SK-N-SH (cell line): ENCODE measurements around the gene RAD51B. TPM values are rescaled to one million over a fixed set of nuclear protein-coding genes. Genes with fewer than 3 reads are reported as not detected.
"Not testable (repeated sequence)": the region's sequence is repeated elsewhere in the genome, so short reads cannot be mapped to it uniquely, and the experiment has no call there.

Source experiments
- CTCF ChIA-PET: fragments of 300-600, 350-600 bp; formaldehyde crosslinking; extraction: SDS; loops from one replicate; lab custom pipeline; 2021; lab: Yijun Ruan, JAX
- POLR2A ChIA-PET: fragments of 350-600 bp; sonication (Branson Sonifier 250); formaldehyde crosslinking; extraction: SDS; loops from one replicate; lab custom pipeline; 2020; ENCODE audit warnings: antibody characterized with exemption, inconsistent platforms; lab: Yijun Ruan, JAX
- DNase-seq: peaks from one replicate; pipeline ENCODE4 v3.0.0; 2012
- H2AFZ ChIP-seq: fragments of 200-600 bp; sonication (generic); 2 replicates; pipeline ENCODE4 v1.8.1; 2016; ENCODE audit warnings: antibody characterized with exemption, mild to moderate bottlenecking, low read depth
- H3F3A ChIP-seq: fragments of 200-600 bp; sonication (generic); replicated peaks from 2 replicates; pipeline ENCODE3; 2016; ENCODE audit warnings: antibody characterized with exemption, mild to moderate bottlenecking; ENCODE audit not compliant: insufficient read depth
- H3K27ac ChIP-seq, 2 experiments: fragments of 200-500 bp in 1 of 2; fragments of 200-600 bp in 1 of 2; sonication (Bioruptor generic) in 1 of 2; sonication (generic), shearing (Covaris generic) in 1 of 2; 2 replicates each; pipeline versions ENCODE4 v1.5.1 to v1.6.1; 2014 to 2016; ENCODE audit warnings: low read depth in 2 of 2, inconsistent platforms in 1 of 2, low read length in 1 of 2, mild to moderate bottlenecking in 1 of 2, mixed read lengths in 1 of 2
- H3K27me3 ChIP-seq: fragments of 200-600 bp; sonication (generic), shearing (Covaris generic); 2 replicates; pipeline ENCODE4 v1.6.1; 2016; ENCODE audit warnings: mixed run types; ENCODE audit not compliant: insufficient read depth
- H3K36me3 ChIP-seq, 2 experiments: fragments of 200-500 bp in 1 of 2; fragments of 200-600 bp in 1 of 2; sonication (Bioruptor generic) in 1 of 2; sonication (generic) in 1 of 2; replicated peaks in 1 of 2; 2 replicates each; pipeline versions ENCODE3 to v1.5.1; 2014 to 2016; ENCODE audit warnings: low read length in 1 of 2, mild to moderate bottlenecking in 1 of 2; ENCODE audit not compliant: insufficient read depth in 2 of 2, control insufficient read depth in 1 of 2
- H3K4me1 ChIP-seq, 2 experiments: fragments of 200-500 bp in 1 of 2; fragments of 200-600 bp in 1 of 2; sonication (Bioruptor generic) in 1 of 2; sonication (generic), shearing (Covaris generic) in 1 of 2; 2 replicates each; pipeline versions ENCODE4 v1.5.1 to v1.6.1; 2014 to 2016; ENCODE audit warnings: low read depth in 1 of 2, low read length in 1 of 2, mixed run types in 1 of 2; ENCODE audit not compliant: insufficient read depth in 2 of 2, control insufficient read depth in 1 of 2
- H3K4me2 ChIP-seq: fragments of 200-600 bp; sonication (generic), shearing (Covaris generic); 2 replicates; pipeline ENCODE4 v1.6.1; 2017; ENCODE audit warnings: mixed run types
- H3K4me3 ChIP-seq, 2 experiments: fragments of 200-500 bp in 1 of 2; fragments of 200-600 bp in 1 of 2; sonication (Bioruptor generic) in 1 of 2; sonication (generic), shearing (Covaris generic) in 1 of 2; 2 replicates each; pipeline versions ENCODE4 v1.5.1 to v1.8.1; 2014 to 2016; ENCODE audit warnings: low read depth in 2 of 2, inconsistent platforms in 1 of 2, low read length in 1 of 2, mild to moderate bottlenecking in 1 of 2, mixed read lengths in 1 of 2, moderate library complexity in 1 of 2
- H3K79me2 ChIP-seq: fragments of 200-600 bp; sonication (generic); 2 replicates; pipeline ENCODE4 v1.8.1; 2017; ENCODE audit warnings: mild to moderate bottlenecking; ENCODE audit not compliant: insufficient read depth
- H3K9ac ChIP-seq: fragments of 200-600 bp; sonication (generic); 2 replicates; pipeline ENCODE4 v1.6.1; 2017; ENCODE audit warnings: mixed run types
- H3K9me2 ChIP-seq: fragments of 200-600 bp; sonication (generic); 2 replicates; pipeline ENCODE4 v1.6.1; 2017; ENCODE audit warnings: mixed run types
- H3K9me3 ChIP-seq: fragments of 200-600 bp; sonication (generic); 2 replicates; pipeline ENCODE4 v1.6.1; 2017; ENCODE audit warnings: mixed run types, mild to moderate bottlenecking, moderate library complexity
- H4K20me1 ChIP-seq: fragments of 200-600 bp; sonication (generic); 2 replicates; pipeline ENCODE4 v1.6.1; 2017; ENCODE audit warnings: mild to moderate bottlenecking, mixed run types; ENCODE audit not compliant: insufficient read depth
- CHD2 ChIP-seq: fragments of 150-350 bp; IDR thresholded peaks from 2 replicates; pipeline ENCODE4 v1.6.1; 2018; ENCODE audit warnings: low read length; ENCODE audit not compliant: partially characterized antibody
- ELF1 ChIP-seq: IDR thresholded peaks from 2 replicates; pipeline ENCODE4 v1.4.0; 2012
- EZH2phosphoT487 ChIP-seq: fragments of 200-600 bp; sonication (generic); IDR thresholded peaks from 2 replicates; pipeline ENCODE4 v1.6.1; 2017; ENCODE audit warnings: low read depth, mixed run types, mild to moderate bottlenecking, antibody characterized with exemption, moderate library complexity, borderline replicate concordance
- GABPA ChIP-seq: IDR thresholded peaks from 2 replicates; pipeline ENCODE4 v1.4.0; 2012; ENCODE audit warnings: low read depth, mild to moderate bottlenecking
- GATA2 ChIP-seq: sonication (generic); formaldehyde crosslinking; IDR thresholded peaks from 2 replicates; pipeline ENCODE4 v1.5.0; 2020; ENCODE audit warnings: mild to moderate bottlenecking, missing genetic modification reagents
- POLR2AphosphoS5 ChIP-seq: IDR thresholded peaks from 2 replicates; pipeline ENCODE4 v1.6.1; 2012; ENCODE audit warnings: low read depth, low read length
- RCOR1 ChIP-seq: fragments of 150-350 bp; IDR thresholded peaks from 2 replicates; pipeline ENCODE4 v1.6.1; 2017; ENCODE audit warnings: antibody characterized with exemption, low read length
- RFX5 ChIP-seq: IDR thresholded peaks from 2 replicates; pipeline ENCODE4 v1.6.1; 2012; ENCODE audit warnings: mild to moderate bottlenecking, improper control_type of control experiment, low read length
- RXRA ChIP-seq: IDR thresholded peaks from 2 replicates; pipeline ENCODE4 v1.4.0; 2012; ENCODE audit warnings: low read depth, mild to moderate bottlenecking, borderline replicate concordance
- SIN3A ChIP-seq: IDR thresholded peaks from 2 replicates; pipeline ENCODE4 v1.6.1; 2012; ENCODE audit warnings: low read depth, mild to moderate bottlenecking, low read length, moderate library complexity, borderline replicate concordance
- SMC3 ChIP-seq: IDR thresholded peaks from 2 replicates; pipeline ENCODE4 v1.6.1; 2012; ENCODE audit warnings: low read depth, low read length, improper control_type of control experiment
- TAF1 ChIP-seq: IDR thresholded peaks from 2 replicates; pipeline ENCODE4 v1.6.1; 2012; ENCODE audit warnings: low read depth, mild to moderate bottlenecking, low read length, moderate library complexity, borderline replicate concordance
- TCF12 ChIP-seq: IDR thresholded peaks from 2 replicates; pipeline ENCODE4 v1.4.0; 2012
- TEAD4 ChIP-seq: IDR thresholded peaks from 2 replicates; pipeline ENCODE4 v1.4.0; 2012; ENCODE audit warnings: mild to moderate bottlenecking, borderline replicate concordance; ENCODE audit not compliant: insufficient read depth
- WGBS: methylation state at CpG from one replicate; pipeline ENCODE4 v1.1.6; 2017; ENCODE audit warnings: low lambda C conversion rate; 5-methylcytosine and 5-hydroxymethylcytosine counted together
- polyA plus RNA-seq, 3 experiments: library from polyadenylated mRNA; depleted of rRNA; stranded (reverse); fragments of >200 nt; gene quantifications; 2 replicates each; pipeline ENCODE4 v1.2.3, GENCODE V29; 2012
- TF ChIP-seq, protein P1 (sequence below): IDR thresholded peaks from 2 replicates; pipeline ENCODE4; 2012
- TF ChIP-seq, protein P2 (sequence below): IDR thresholded peaks from 2 replicates; pipeline ENCODE4 v1.4.0; 2012; ENCODE audit warnings: low read depth, borderline replicate concordance
- TF ChIP-seq, protein P3 (sequence below): fragments of 150-350 bp; IDR thresholded peaks from 2 replicates; pipeline ENCODE4 v1.6.1; 2016; ENCODE audit warnings: mild to moderate bottlenecking, low read depth, low read length

Gene RAD51B
- polyA plus RNA-seq, 1 of the 3 experiments (the other 2 are of a cell fraction): 6.0 TPM

DNA sequence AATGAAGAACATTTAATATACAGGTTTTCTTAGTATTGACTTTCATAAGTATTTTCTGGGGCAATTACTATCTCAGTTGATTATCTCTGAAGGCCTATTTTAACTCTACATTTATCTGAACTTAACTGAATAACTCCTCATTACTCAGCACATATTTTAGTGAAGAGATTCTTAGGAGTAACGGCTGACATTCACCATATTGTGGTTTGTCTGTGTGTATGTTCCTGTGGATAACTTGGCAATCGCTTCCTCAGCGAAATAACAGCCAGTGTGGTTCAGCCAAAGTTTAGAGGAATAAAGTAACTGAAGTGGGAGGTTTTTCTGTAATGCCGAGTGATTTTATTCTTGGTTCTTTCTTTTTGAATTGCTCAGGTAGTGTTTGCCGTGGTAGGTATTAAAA is 168.0 kb downstream of the RAD51B start (continued):
- TF ChIP-seq EZH2phosphoT487 (no peak), GATA2 (CRISPR knock-in tag) (no peak), POLR2AphosphoS5 (peak; percentile 52; the same call in 1 of the 2 replicates), GABPA (no peak), TAF1 (no peak), RXRA (peak; percentile 93), SIN3A (no peak), RCOR1 (no peak), TCF12 (peak; percentile 81), SMC3 (no peak), CHD2 (no peak), RFX5 (no peak), TEAD4 (peak; percentile 74), ELF1 (no peak)
- TF ChIP-seq, protein P1, sequence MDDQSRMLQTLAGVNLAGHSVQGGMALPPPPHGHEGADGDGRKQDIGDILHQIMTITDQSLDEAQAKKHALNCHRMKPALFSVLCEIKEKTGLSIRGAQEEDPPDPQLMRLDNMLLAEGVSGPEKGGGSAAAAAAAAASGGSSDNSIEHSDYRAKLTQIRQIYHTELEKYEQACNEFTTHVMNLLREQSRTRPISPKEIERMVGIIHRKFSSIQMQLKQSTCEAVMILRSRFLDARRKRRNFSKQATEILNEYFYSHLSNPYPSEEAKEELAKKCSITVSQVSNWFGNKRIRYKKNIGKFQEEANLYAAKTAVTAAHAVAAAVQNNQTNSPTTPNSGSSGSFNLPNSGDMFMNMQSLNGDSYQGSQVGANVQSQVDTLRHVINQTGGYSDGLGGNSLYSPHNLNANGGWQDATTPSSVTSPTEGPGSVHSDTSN: peak; percentile 75
- TF ChIP-seq, protein P2, sequence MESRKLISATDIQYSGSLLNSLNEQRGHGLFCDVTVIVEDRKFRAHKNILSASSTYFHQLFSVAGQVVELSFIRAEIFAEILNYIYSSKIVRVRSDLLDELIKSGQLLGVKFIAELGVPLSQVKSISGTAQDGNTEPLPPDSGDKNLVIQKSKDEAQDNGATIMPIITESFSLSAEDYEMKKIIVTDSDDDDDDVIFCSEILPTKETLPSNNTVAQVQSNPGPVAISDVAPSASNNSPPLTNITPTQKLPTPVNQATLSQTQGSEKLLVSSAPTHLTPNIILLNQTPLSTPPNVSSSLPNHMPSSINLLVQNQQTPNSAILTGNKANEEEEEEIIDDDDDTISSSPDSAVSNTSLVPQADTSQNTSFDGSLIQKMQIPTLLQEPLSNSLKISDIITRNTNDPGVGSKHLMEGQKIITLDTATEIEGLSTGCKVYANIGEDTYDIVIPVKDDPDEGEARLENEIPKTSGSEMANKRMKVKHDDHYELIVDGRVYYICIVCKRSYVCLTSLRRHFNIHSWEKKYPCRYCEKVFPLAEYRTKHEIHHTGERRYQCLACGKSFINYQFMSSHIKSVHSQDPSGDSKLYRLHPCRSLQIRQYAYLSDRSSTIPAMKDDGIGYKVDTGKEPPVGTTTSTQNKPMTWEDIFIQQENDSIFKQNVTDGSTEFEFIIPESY: no peak
- TF ChIP-seq, protein P3, sequence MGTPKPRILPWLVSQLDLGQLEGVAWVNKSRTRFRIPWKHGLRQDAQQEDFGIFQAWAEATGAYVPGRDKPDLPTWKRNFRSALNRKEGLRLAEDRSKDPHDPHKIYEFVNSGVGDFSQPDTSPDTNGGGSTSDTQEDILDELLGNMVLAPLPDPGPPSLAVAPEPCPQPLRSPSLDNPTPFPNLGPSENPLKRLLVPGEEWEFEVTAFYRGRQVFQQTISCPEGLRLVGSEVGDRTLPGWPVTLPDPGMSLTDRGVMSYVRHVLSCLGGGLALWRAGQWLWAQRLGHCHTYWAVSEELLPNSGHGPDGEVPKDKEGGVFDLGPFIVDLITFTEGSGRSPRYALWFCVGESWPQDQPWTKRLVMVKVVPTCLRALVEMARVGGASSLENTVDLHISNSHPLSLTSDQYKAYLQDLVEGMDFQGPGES: no peak
- TF ChIP-seq, all 33 proteins: peak for 10

DNA sequence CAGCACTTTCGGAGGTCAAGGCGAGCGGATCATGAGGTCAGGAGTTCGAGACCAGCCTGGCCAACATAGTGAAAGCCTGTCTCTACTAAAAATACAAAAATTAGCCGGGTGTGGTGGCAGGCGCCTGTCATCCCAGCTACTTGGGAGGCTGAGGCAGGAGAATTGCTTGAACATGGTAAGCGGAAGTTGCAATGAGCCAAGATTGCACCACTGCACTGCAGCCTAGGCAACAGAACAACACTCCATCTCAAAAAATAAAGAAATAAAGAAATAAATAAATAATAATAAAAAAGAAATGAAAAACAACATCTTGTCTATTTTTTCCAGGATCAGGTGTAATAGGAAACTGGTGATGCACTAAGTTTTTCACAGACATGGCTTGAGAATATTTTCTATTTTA is 168.6 kb downstream of the RAD51B start:
- H3K27me3 ChIP-seq, H3K9ac ChIP-seq, POLR2A ChIA-PET, H3K36me3 ChIP-seq, H3K9me3 ChIP-seq, H4K20me1 ChIP-seq, H3K9me2 ChIP-seq, H3K4me3 ChIP-seq, H2AFZ ChIP-seq, DNase-seq, H3K79me2 ChIP-seq, H3K4me1 ChIP-seq: not testable (repeated sequence)
- Histone ChIP-seq H3K4me2 (peak overlapping the region; percentile 45; the same call in 1 of the 2 replicates), H3K27ac (peak overlapping the region; percentile 54 to 67; a peak in 3 of 4 replicates), H3F3A (peaks cover 10% of the 10 kb centered on the region)
- 100% methylated on average over 7 of the region's 7 CpGs for WGBS
- CTCF ChIA-PET: interaction anchor here (0.6 kb wide), 1 partner anchor 18 kb away, joined by 3 read pairs; no protein-coding TSS in a partner anchor
